ENCODE measurements around the gene CYB5RL. TPM values are rescaled to one million over a fixed set of nuclear protein-coding genes. Genes with fewer than 3 reads are reported as not detected.

The CYB5RL gene
- total RNA-seq, 1 donor from 2014 or later = 3.9 TPM

- Histone ChIP-seq H3K36me3 (ENCODE audit: control insufficient read depth, insufficient read depth, low read length) (no peaks in the 10 kb centered on the region), H3K4me3 (ENCODE audit: low read depth, low read length) (no peak overlapping the region), H3K27me3 (ENCODE audit: control insufficient read depth, insufficient read depth, low read length) (no peaks in the 10 kb centered on the region)
- FAIRE-seq (no peak), DNase-seq (ENCODE audit: low read depth) (no peak)
- TF ChIP-seq, protein P1, sequence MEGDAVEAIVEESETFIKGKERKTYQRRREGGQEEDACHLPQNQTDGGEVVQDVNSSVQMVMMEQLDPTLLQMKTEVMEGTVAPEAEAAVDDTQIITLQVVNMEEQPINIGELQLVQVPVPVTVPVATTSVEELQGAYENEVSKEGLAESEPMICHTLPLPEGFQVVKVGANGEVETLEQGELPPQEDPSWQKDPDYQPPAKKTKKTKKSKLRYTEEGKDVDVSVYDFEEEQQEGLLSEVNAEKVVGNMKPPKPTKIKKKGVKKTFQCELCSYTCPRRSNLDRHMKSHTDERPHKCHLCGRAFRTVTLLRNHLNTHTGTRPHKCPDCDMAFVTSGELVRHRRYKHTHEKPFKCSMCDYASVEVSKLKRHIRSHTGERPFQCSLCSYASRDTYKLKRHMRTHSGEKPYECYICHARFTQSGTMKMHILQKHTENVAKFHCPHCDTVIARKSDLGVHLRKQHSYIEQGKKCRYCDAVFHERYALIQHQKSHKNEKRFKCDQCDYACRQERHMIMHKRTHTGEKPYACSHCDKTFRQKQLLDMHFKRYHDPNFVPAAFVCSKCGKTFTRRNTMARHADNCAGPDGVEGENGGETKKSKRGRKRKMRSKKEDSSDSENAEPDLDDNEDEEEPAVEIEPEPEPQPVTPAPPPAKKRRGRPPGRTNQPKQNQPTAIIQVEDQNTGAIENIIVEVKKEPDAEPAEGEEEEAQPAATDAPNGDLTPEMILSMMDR (IDR thresholded peaks at IDR 0.05; ENCODE audit: insufficient read depth, low read length, severe bottlenecking) = no peak
Observed at GRCh38 chr1:54190526-54190925, 9.3 kb downstream of the CYB5RL start.

GRCh38 chr1:54188291-54188690 is 11.5 kb downstream of the CYB5RL start:
- TF ChIP-seq, protein P1 (IDR thresholded peaks at IDR 0.05; ENCODE audit: insufficient read depth, low read length, severe bottlenecking) = no peak
- H3K4me3 ChIP-seq (ENCODE audit: low read depth, low read length) = no peak overlapping the region
- FAIRE-seq = no peak
- H3K36me3 ChIP-seq (ENCODE audit: control insufficient read depth, insufficient read depth, low read length) = no peaks in the 10 kb centered on the region
- H3K27me3 ChIP-seq (ENCODE audit: control insufficient read depth, insufficient read depth, low read length) = no peaks in the 10 kb centered on the region
- no peak for DNase-seq (ENCODE audit: low read depth)

GRCh38 chr1:54186056-54186455 is 13.8 kb downstream of the CYB5RL start:
- TF ChIP-seq, protein P1 (IDR thresholded peaks at IDR 0.05; ENCODE audit: insufficient read depth, low read length, severe bottlenecking) = no peak
- DNase-seq (ENCODE audit: low read depth) (no peak), FAIRE-seq (no peak)
- Histone ChIP-seq H3K36me3 (ENCODE audit: control insufficient read depth, insufficient read depth, low read length) (no peaks in the 10 kb centered on the region), H3K27me3 (ENCODE audit: control insufficient read depth, insufficient read depth, low read length) (no peaks in the 10 kb centered on the region), H3K4me3 (ENCODE audit: low read depth, low read length) (no peak overlapping the region)

- no peak overlapping the region for H3K4me3 ChIP-seq (ENCODE audit: low read depth, low read length)
- no peaks in the 10 kb centered on the region for H3K36me3 ChIP-seq (ENCODE audit: control insufficient read depth, insufficient read depth, low read length)
- FAIRE-seq (no peak), DNase-seq (ENCODE audit: low read depth) (no peak)
- TF ChIP-seq, protein P1 (IDR thresholded peaks at IDR 0.05; ENCODE audit: insufficient read depth, low read length, severe bottlenecking) = no peak
- no peaks in the 10 kb centered on the region for H3K27me3 ChIP-seq (ENCODE audit: control insufficient read depth, insufficient read depth, low read length)
Observed at GRCh38 chr1:54180701-54181360, 19.0 kb downstream of the CYB5RL start.

DNA sequence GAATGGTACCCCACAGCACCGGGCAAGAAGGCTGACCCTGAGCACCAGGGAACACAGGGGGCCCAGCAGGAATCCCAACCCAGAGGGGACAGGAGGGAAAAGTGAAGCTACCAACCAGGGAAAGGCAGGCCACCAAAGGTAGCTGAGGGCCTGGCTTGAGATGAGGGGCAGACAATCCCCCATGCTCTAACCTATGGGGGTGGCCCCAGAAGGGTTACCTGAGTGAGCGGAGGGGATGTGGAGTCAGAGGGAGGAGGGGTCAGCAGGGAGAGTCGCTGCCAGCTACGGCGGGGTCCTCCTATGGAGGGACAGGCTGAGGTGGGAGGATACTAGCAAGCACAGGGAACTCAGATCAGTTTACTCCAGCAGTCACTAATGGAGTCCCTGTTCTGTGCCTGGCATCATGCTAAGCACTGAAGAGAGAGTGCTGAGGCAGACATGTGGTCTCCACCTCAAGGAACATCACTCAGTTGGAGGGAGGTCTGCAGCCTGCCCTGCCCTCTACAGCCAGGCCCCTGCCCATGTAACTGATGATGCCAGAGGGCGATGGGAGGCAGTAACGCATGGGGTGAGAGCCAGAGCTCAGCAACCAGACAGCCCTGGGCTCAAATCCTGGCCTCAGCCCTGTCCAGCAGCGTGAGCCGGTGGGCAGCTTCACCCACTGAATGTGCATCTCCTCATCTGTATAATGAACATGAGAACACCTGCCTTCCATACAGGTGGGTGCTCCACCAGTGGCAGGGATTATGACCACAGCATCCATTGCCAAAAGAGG is 21.3 kb downstream of the CYB5RL start:
- DNase-seq (ENCODE audit: low read depth) = no peak
- Histone ChIP-seq H3K27me3 (ENCODE audit: control insufficient read depth, insufficient read depth, low read length) (no peaks in the 10 kb centered on the region), H3K36me3 (ENCODE audit: control insufficient read depth, insufficient read depth, low read length) (no peaks in the 10 kb centered on the region), H3K4me3 (ENCODE audit: low read depth, low read length) (no peak overlapping the region)
- TF ChIP-seq, protein P1 (IDR thresholded peaks at IDR 0.05; ENCODE audit: insufficient read depth, low read length, severe bottlenecking) = no peak
- no peak for FAIRE-seq

Measured in bronchial epithelial cell (primary cell).